AG04449 (cell line): Measurements from ENCODE around the gene TSPAN9.

Experiments used
- CTCF ChIA-PET: fragments of 350-600 bp; formaldehyde crosslinking; extraction: SDS; loops from one replicate; lab custom pipeline; 2021; ENCODE audit warnings: antibody characterized with exemption; lab: Yijun Ruan, JAX
- POLR2A ChIA-PET: fragments of 400-600, 350-600 bp; formaldehyde crosslinking; extraction: SDS; loops from one replicate; lab custom pipeline; 2020; ENCODE audit warnings: antibody characterized with exemption, inconsistent platforms; lab: Yijun Ruan, JAX
- DNase-seq: peaks from one replicate; pipeline ENCODE4 v3.0.0-alpha.2; 2010; ENCODE audit warnings: low read depth, low spot score
- H3K4me3 ChIP-seq: 2 replicates; pipeline ENCODE4 v1.5.1; 2011; ENCODE audit warnings: low read depth, mild to moderate bottlenecking, control low read depth, low read length
- TF ChIP-seq, protein P1 (sequence below): IDR thresholded peaks from one replicate; pipeline ENCODE4 v1.5.1; 2011; ENCODE audit warnings: mild to moderate bottlenecking, moderate library complexity, low read length, control low read depth, inconsistent platforms; ENCODE audit not compliant: insufficient read depth; ENCODE audit errors: missing control alignments

TSPAN9 gene

GRCh38 chr12:3293446-3294161 is 216.4 kb downstream of the TSPAN9 start:
- DNase-seq = no peak
- CTCF ChIA-PET = interaction anchor here (1.0 to 2.4 kb wide), 4 partner anchors 7 to 18 kb away, joined by 3 to 8 read pairs (median 6); no protein-coding TSS in a partner anchor
- POLR2A ChIA-PET = no interaction called here
- H3K4me3 ChIP-seq = no peak overlapping the region
- TF ChIP-seq, protein P1, sequence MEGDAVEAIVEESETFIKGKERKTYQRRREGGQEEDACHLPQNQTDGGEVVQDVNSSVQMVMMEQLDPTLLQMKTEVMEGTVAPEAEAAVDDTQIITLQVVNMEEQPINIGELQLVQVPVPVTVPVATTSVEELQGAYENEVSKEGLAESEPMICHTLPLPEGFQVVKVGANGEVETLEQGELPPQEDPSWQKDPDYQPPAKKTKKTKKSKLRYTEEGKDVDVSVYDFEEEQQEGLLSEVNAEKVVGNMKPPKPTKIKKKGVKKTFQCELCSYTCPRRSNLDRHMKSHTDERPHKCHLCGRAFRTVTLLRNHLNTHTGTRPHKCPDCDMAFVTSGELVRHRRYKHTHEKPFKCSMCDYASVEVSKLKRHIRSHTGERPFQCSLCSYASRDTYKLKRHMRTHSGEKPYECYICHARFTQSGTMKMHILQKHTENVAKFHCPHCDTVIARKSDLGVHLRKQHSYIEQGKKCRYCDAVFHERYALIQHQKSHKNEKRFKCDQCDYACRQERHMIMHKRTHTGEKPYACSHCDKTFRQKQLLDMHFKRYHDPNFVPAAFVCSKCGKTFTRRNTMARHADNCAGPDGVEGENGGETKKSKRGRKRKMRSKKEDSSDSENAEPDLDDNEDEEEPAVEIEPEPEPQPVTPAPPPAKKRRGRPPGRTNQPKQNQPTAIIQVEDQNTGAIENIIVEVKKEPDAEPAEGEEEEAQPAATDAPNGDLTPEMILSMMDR = no peak

DNA sequence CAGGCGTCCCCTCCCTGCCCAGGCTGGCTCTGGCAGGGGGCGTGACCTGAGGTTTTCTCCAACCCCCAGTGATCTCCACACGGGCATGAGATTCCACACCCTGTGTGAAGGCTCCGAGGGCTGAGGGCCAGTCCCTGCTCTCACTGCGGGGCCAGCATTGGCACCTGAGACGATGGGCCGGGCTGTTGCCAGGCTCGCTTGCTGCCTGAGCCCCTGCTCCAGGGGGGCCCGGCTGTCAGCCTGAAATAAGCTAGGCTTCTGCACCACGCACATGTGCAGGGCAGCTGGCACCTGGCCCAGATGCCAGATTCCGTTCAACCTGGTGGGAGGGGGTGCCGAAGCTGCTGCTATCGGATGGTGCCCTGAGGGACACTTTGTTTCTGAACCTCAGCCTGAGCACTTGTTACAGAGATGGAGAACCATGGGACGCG is 217.3 kb downstream of the TSPAN9 start:
- DNase-seq = no peak
- no peak overlapping the region for H3K4me3 ChIP-seq
- TF ChIP-seq, protein P1 = no peak
- POLR2A ChIA-PET = no interaction called here
- CTCF ChIA-PET = interaction anchor here (2.4 kb wide), 1 partner anchor 19 kb away, joined by 8 read pairs; no protein-coding TSS in a partner anchor

- ChIA-PET POLR2A (interaction anchor here (1.1 kb wide), 1 partner anchor 222 kb away, joined by 3 read pairs; no protein-coding TSS in a partner anchor), CTCF (interaction anchor here (1.1 to 9.6 kb wide), 4 partner anchors 20 to 513 kb away, joined by 3 to 259 read pairs (median 8); no protein-coding TSS in a partner anchor)
- TF ChIP-seq, protein P1 = no peak
- no peak overlapping the region for H3K4me3 ChIP-seq
- no peak for DNase-seq
Observed at GRCh38 chr12:3295225-3295624, 218.0 kb downstream of the TSPAN9 start.

- TF ChIP-seq, protein P1 = no peak
- ChIA-PET POLR2A (interaction anchor here (1.1 kb wide), 1 partner anchor 222 kb away, joined by 3 read pairs; no protein-coding TSS in a partner anchor), CTCF (interaction anchor here (0.9 to 9.6 kb wide), 6 partner anchors 18 to 512 kb away, joined by 3 to 259 read pairs (median 8); no protein-coding TSS in a partner anchor)
- no peak overlapping the region for H3K4me3 ChIP-seq
- DNase-seq = no peak
Observed at GRCh38 chr12:3295646-3296408, 218.6 kb downstream of the TSPAN9 start.

DNA sequence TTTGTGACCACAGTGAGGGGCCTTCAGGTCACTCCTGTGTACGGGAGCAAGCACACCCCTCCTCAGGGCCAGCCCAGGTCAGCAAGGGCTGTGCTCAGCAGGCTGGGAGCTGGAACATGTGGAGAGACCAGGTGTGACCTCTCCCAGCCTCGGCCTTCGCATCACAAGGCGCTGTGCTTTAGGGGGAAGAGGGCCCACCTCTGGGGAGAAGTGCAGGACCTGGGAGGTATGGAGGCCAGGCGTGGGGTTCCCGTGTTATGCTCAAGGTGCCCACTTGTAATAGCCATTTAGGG is 219.2 kb downstream of the TSPAN9 start:
- no peak for DNase-seq
- TF ChIP-seq, protein P1 = no peak
- no peak overlapping the region for H3K4me3 ChIP-seq
- ChIA-PET CTCF (interaction anchor here (0.9 to 9.6 kb wide), 4 partner anchors 18 to 512 kb away, joined by 3 to 259 read pairs (median 6); no protein-coding TSS in a partner anchor), POLR2A (no interaction called here)

DNA sequence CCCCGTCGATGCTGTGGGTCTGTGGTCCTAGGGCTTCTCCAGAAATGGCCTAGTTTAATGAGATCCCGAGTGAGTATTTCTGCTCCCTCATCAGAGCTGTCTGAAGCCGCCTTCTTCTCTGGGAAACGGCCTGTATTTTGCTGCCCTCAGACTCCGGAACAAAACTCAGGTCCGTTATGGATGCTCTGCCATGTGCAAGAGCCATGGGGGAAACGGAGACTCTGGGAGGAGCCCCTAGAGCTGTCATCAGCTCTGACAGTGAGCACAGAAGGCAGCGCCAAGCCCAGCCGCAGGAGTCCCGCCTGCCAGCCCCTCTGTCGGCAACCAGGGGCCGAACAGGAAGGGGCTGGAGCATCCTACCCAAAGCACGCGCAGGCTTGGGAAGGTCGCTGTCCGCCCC is 221.4 kb downstream of the TSPAN9 start:
- CTCF ChIA-PET = interaction anchor here (0.7 to 9.6 kb wide), 22 partner anchors 8 to 1009 kb away, joined by 3 to 259 read pairs (median 16); no protein-coding TSS in a partner anchor
- TF ChIP-seq, protein P1 = no peak
- POLR2A ChIA-PET = no interaction called here
- DNase-seq = no peak
- H3K4me3 ChIP-seq = no peak overlapping the region
